Motor neuron (in vitro differentiated cells): ENCODE results near the gene ITCH. TPM values are rescaled to one million over a fixed set of nuclear protein-coding genes. Genes with fewer than 3 reads are reported as not detected.
"Not testable (repeated sequence)": the region's sequence is repeated elsewhere in the genome, so short reads cannot be mapped to it uniquely, and the experiment has no call there.

ENCODE experiments used
- ATAC-seq, 8 experiments: fragments of 200-7000 bp; cut with Tn5 transposase; replicated peaks in 6 of 8; 2 replicates each; pipeline ENCODE4 v1.8.0; 2021; ENCODE audit warnings: mild to moderate bottlenecking in 8 of 8, moderate library complexity in 8 of 8
- H3K27ac ChIP-seq, 2 donors: fragments of 250-450 bp; sonication (Bioruptor Pico); 2 replicates each; pipeline ENCODE4 v1.9.0; 2021; ENCODE audit warnings: antibody characterized with exemption in 2 of 2, mild to moderate bottlenecking in 2 of 2, moderate library complexity in 1 of 2
- H3K4me1 ChIP-seq, 2 donors: fragments of 250-450 bp; sonication (Bioruptor Pico); replicated peaks in 1 of 2; 2 replicates each; pipeline ENCODE4 v1.6.1; 2021; ENCODE audit warnings: antibody characterized with exemption in 2 of 2, mild to moderate bottlenecking in 2 of 2, moderate library complexity in 1 of 2
- H3K4me3 ChIP-seq, 5 donors: fragments of 250-450 bp; sonication (Bioruptor Pico); 2 replicates each; pipeline ENCODE4 v1.9.0; 2021; ENCODE audit warnings: antibody characterized with exemption in 5 of 5, mild to moderate bottlenecking in 5 of 5, moderate library complexity in 4 of 5
- WGBS, 10 experiments: fragments of 450-650 bp; shearing (Covaris generic); methylation state at CpG; one replicate each; pipeline ENCODE4 v1.0.0; 2022; 5-methylcytosine and 5-hydroxymethylcytosine counted together
- in situ Hi-C, 9 experiments: fragments of 400-800 bp; cut with MboI; loops; one replicate each; pipeline ENCODE4 v1.15.0; 2021; ENCODE audit warnings: low sequenced_read_pairs in 9 of 9, low pct_unique_long_range_greater_than_20kb in 2 of 9; ENCODE audit not compliant: unreplicated experiment in 9 of 9
- total RNA-seq, 8 experiments: library from RNA; unstranded; fragments of 300-600 nt; gene quantifications; 2 replicates each; pipeline versions ENCODE4 v1.2.3 to v1.2.4, GENCODE V29; 2022

The ITCH gene
- total RNA-seq, 8 experiments from 2014 or later = 27.4 to 111 (median 39.0) TPM

GRCh38 chr20:34495916-34496315, 132.8 kb downstream of the ITCH start:
- no peaks in the 10 kb centered on the region for H3K4me1 ChIP-seq
- no peak for ATAC-seq
- no peak overlapping the region for H3K27ac ChIP-seq
- no peak overlapping the region for H3K4me3 ChIP-seq
- in situ Hi-C loops = no loop called here
- WGBS, 10 experiments = 100% methylated on average over 1 of the region's 1 CpG; no CpG with 5 or more reads in 6 of the 10 experiments

- H3K4me1 ChIP-seq, H3K27ac ChIP-seq, in situ Hi-C loops, H3K4me3 ChIP-seq: not testable (repeated sequence)
- WGBS, 10 experiments = 71 to 100% (median 98%) methylated on average over 1 to 6 of the region's 6 CpGs
- ATAC-seq = peak in 1 of 8 experiments; percentile 28
Measured at GRCh38 chr20:34497596-34497995, 134.5 kb downstream of the ITCH start.

GRCh38 chr20:34500823-34501222, 137.8 kb downstream of the ITCH start:
- H3K4me1 ChIP-seq = no peaks in the 10 kb centered on the region
- no peak overlapping the region for H3K4me3 ChIP-seq
- ATAC-seq = no peak
- in situ Hi-C loops = no loop called here
- no peak overlapping the region for H3K27ac ChIP-seq
- 57 to 100% (median 100%) methylated on average over 1 of the region's 1 CpG; no CpG with 5 or more reads in 2 of the 10 experiments for WGBS, 10 experiments

GRCh38 chr20:34506480-34506879, 143.4 kb downstream of the ITCH start:
- in situ Hi-C loops = no loop called here
- Histone ChIP-seq H3K4me1 (peaks cover 0 to 19% of the 10 kb centered on the region in 2 donors), H3K4me3 (no peak overlapping the region), H3K27ac (no peak overlapping the region)
- WGBS, 10 experiments = 81 to 100% (median 91%) methylated on average over 2 to 3 of the region's 3 CpGs; no CpG with 5 or more reads in 2 of the 10 experiments
- ATAC-seq = no peak

GRCh38 chr20:34507702-34508413, 144.8 kb downstream of the ITCH start:
- Histone ChIP-seq H3K4me1 (peaks cover 0 to 19% of the 10 kb centered on the region in 2 donors), H3K4me3 (no peak overlapping the region), H3K27ac (no peak overlapping the region)
- 4 to 100% (median 48%) methylated on average over 2 to 4 of the region's 4 CpGs for WGBS, 10 experiments
- ATAC-seq = peak in 3 of 8 experiments; percentile 64 to 72 (median 71)
- in situ Hi-C loops = no loop called here

GRCh38 chr20:34510575-34510974, 147.5 kb downstream of the ITCH start:
- no peak overlapping the region for H3K4me3 ChIP-seq
- peaks cover 3 to 25% of the 10 kb centered on the region in 2 donors for H3K4me1 ChIP-seq
- no peak overlapping the region for H3K27ac ChIP-seq
- 60 to 100% (median 100%) methylated on average over 1 of the region's 1 CpG; no CpG with 5 or more reads in 4 of the 10 experiments for WGBS, 10 experiments
- in situ Hi-C loops = no loop called here
- ATAC-seq = no peak

GRCh38 chr20:34511891-34512265, 148.8 kb downstream of the ITCH start:
- Histone ChIP-seq H3K4me1 (peaks cover 3 to 18% of the 10 kb centered on the region in 2 donors), H3K4me3 (no peak overlapping the region), H3K27ac (no peak overlapping the region)
- WGBS, 10 experiments = 0 to 100% (median 18%) methylated on average over 2 to 3 of the region's 3 CpGs; no CpG with 5 or more reads in 4 of the 10 experiments
- ATAC-seq = no peak
- in situ Hi-C loops = no loop called here

- whole genome bisulfite sequencing, 10 experiments = 38 to 100% (median 66%) methylated on average over 1 to 4 of the region's 4 CpGs; no CpG with 5 or more reads in 2 of the 10 experiments
- Histone ChIP-seq H3K4me3 (no peak overlapping the region), H3K4me1 (peaks cover 3 to 16% of the 10 kb centered on the region in 2 donors), H3K27ac (no peak overlapping the region)
- in situ Hi-C loops = no loop called here
- no peak for ATAC-seq
Measured at GRCh38 chr20:34512266-34512954, 149.3 kb downstream of the ITCH start.

- Histone ChIP-seq H3K4me1 (peaks cover 5 to 21% of the 10 kb centered on the region in 2 donors), H3K27ac (no peak overlapping the region), H3K4me3 (no peak overlapping the region)
- peak in 2 of 8 experiments; percentile 42 to 52 for ATAC-seq
- in situ Hi-C loops = no loop called here
Measured at GRCh38 chr20:34512955-34513419, 149.9 kb downstream of the ITCH start.

GRCh38 chr20:34514034-34514433, 151.0 kb downstream of the ITCH start:
- WGBS, 10 experiments = 95 to 100% (median 97%) methylated on average over 1 to 13 of the region's 17 CpGs; no CpG with 5 or more reads in 3 of the 10 experiments
- H3K27ac ChIP-seq, ATAC-seq, H3K4me3 ChIP-seq, in situ Hi-C loops: not testable (repeated sequence)
- H3K4me1 ChIP-seq = peaks cover 5 to 20% of the 10 kb centered on the region in 2 donors

GRCh38 chr20:34514897-34515483, 151.9 kb downstream of the ITCH start:
- H3K4me1 ChIP-seq = peaks cover 5 to 15% of the 10 kb centered on the region in 2 donors
- ATAC-seq = no peak
- peak overlapping the region; percentile 89 to 96 for H3K27ac ChIP-seq
- H3K4me3 ChIP-seq = peak overlapping the region; percentile 75 to 92 (median 87)
- WGBS, 10 experiments = 3 to 90% (median 30%) methylated on average over 2 to 15 of the region's 19 CpGs
- in situ Hi-C loops = no loop called here

GRCh38 chr20:34515484-34516246, 152.6 kb downstream of the ITCH start:
- peak overlapping the region; percentile 89 to 96 for H3K27ac ChIP-seq
- H3K4me3 ChIP-seq = peak overlapping the region; percentile 75 to 92 (median 87)
- ATAC-seq = peak in 6 of 8 experiments; percentile 11 to 74 (median 68)
- WGBS, 10 experiments = 0 to 43% (median 14%) methylated on average over 4 to 24 of the region's 36 CpGs; no CpG with 5 or more reads in 3 of the 10 experiments
- in situ Hi-C loops = no loop called here
- peaks cover 5 to 15% of the 10 kb centered on the region in 2 donors for H3K4me1 ChIP-seq
